ENCODE data around the gene LCNL1. TPM values are rescaled to one million over a fixed set of nuclear protein-coding genes. Genes with fewer than 3 reads are reported as not detected.

Gene LCNL1
- total and polyA plus RNA-seq, 2 of the 13 experiments (the other 11 are each of a cell fraction or from before 2014, with no cell fraction given) = not detected

- DNase-seq (ENCODE audit: low spot score) (no peak), ATAC-seq (no peak), FAIRE-seq (no peak)
- Histone ChIP-seq H3K9me3 (ENCODE audit: low read length) (no peaks in the 10 kb centered on the region), H3K4me2 (ENCODE audit: low read depth, low read length) (no peak overlapping the region), H3K4me3 (replicated peaks in 1 of 3; ENCODE audit: insufficient read depth in 1 of 3, low read depth in 2 of 3, low read length in 3 of 3) (no peak overlapping the region), H2AFZ (ENCODE audit: low read length) (no peak overlapping the region), H3K4me1 (ENCODE audit: insufficient read depth, low read length) (peaks cover 21% of the 10 kb centered on the region), H3K27me3 (ENCODE audit: control insufficient read depth in 1 of 2, insufficient read depth in 2 of 2, low read length in 2 of 2) (no peaks in the 10 kb centered on the region), H4K20me1 (ENCODE audit: insufficient read depth, low read length) (no peaks in the 10 kb centered on the region), H3K79me2 (ENCODE audit: insufficient read depth, low read length) (peaks cover 10% of the 10 kb centered on the region), H3K36me3 (replicated peaks in 1 of 2; ENCODE audit: control insufficient read depth in 1 of 2, insufficient read depth in 2 of 2, low read length in 2 of 2) (peaks cover 8 to 36% of the 10 kb centered on the region in 2 experiments), H3K27ac (ENCODE audit: extremely low read length, insufficient read depth, low read length) (no peak overlapping the region), H3K9ac (ENCODE audit: insufficient read depth, low read depth, low read length) (no peak overlapping the region)
- no peak for TF ChIP-seq PAWR (CRISPR knock-in tag; IDR thresholded peaks at IDR 0.05; ENCODE audit: borderline replicate concordance)
- TF ChIP-seq RBFOX2 (IDR thresholded peaks at IDR 0.05; ENCODE audit: low read depth, low read length) = peak; percentile 34; the same call in 1 of the 2 replicates
- TF ChIP-seq HOXA3 (CRISPR knock-in tag; IDR thresholded peaks at IDR 0.05) = no peak
- TF ChIP-seq AKAP8 (CRISPR knock-in tag; IDR thresholded peaks at IDR 0.05) = 0 out of 2 replicates have a peak, but pooled peaks have one; percentile 33
- peak; percentile 13; the same call in 1 of the 2 replicates for TF ChIP-seq POLR2AphosphoS5 (IDR thresholded peaks at IDR 0.05; ENCODE audit: low read depth, low read length)
- peak; percentile 49; the same call in 1 of the 2 replicates for TF ChIP-seq POLR2G (IDR thresholded peaks at IDR 0.05; ENCODE audit: low read depth, low read length)
- TF ChIP-seq AGO2 (optimal IDR thresholded peaks at IDR 0.05; ENCODE audit: low read depth, low read length) = peak; percentile 94
- intact Hi-C loops (cut with micrococcal nuclease; ENCODE audit: unreplicated experiment) = loop anchor here (5.0 kb wide), 1 partner anchor 52 kb away; the partner anchor contains the start of gene TRAF2
- in situ Hi-C loops (cut with HindIII; ENCODE audit: extremely low pct_ligation_motif_present, low pct_unique_long_range_greater_than_20kb) = no loop called here
- POLR2A ChIA-PET = interaction anchor here (1.1 kb wide), 1 partner anchor 8 kb away, joined by 3 read pairs; no protein-coding TSS in a partner anchor
- WGBS (ENCODE audit: low lambda C conversion rate) = 95% methylated on average over 23 of the region's 28 CpGs
- CTCF ChIA-PET (ENCODE audit: low intra/inter-chr PET ratio, low total read pairs) = no interaction called here
- no TSS peak for BruUV-seq (replicated peaks)
Measured at GRCh38 chr9:136939431-136939995, 43.3 kb upstream of the LCNL1 start.

- peaks cover 8 to 36% of the 10 kb centered on the region in 2 experiments for H3K36me3 ChIP-seq (replicated peaks in 1 of 2; ENCODE audit: control insufficient read depth in 1 of 2, insufficient read depth in 2 of 2, low read length in 2 of 2)
- FAIRE-seq (no peak), DNase-seq (ENCODE audit: low spot score) (no peak), ATAC-seq (no peak)
- intact Hi-C loops (cut with micrococcal nuclease; ENCODE audit: unreplicated experiment) = loop anchor here (5.0 kb wide), 1 partner anchor 53 kb away; the partner anchor contains the start of gene TRAF2
- CTCF ChIA-PET (ENCODE audit: low intra/inter-chr PET ratio, low total read pairs) = no interaction called here
- no peaks in the 10 kb centered on the region for H4K20me1 ChIP-seq (ENCODE audit: insufficient read depth, low read length)
- no TSS peak for BruUV-seq (replicated peaks)
- no peaks in the 10 kb centered on the region for H3K9me3 ChIP-seq (ENCODE audit: low read length)
- no peak overlapping the region for H3K27ac ChIP-seq (ENCODE audit: extremely low read length, insufficient read depth, low read length)
- no peaks in the 10 kb centered on the region for H3K27me3 ChIP-seq (ENCODE audit: control insufficient read depth in 1 of 2, insufficient read depth in 2 of 2, low read length in 2 of 2)
- peaks cover 21% of the 10 kb centered on the region for H3K4me1 ChIP-seq (ENCODE audit: insufficient read depth, low read length)
- in situ Hi-C loops (cut with HindIII; ENCODE audit: extremely low pct_ligation_motif_present, low pct_unique_long_range_greater_than_20kb) = no loop called here
- H3K4me3 ChIP-seq (replicated peaks in 1 of 3; ENCODE audit: insufficient read depth in 1 of 3, low read depth in 2 of 3, low read length in 3 of 3) = no peak overlapping the region
- no peak overlapping the region for H3K4me2 ChIP-seq (ENCODE audit: low read depth, low read length)
- H2AFZ ChIP-seq (ENCODE audit: low read length) = no peak overlapping the region
- 100% methylated on average over 5 of the region's 16 CpGs for WGBS (ENCODE audit: low lambda C conversion rate)
- POLR2A ChIA-PET = no interaction called here
- H3K79me2 ChIP-seq (ENCODE audit: insufficient read depth, low read length) = peaks cover 10% of the 10 kb centered on the region
- no peak overlapping the region for H3K9ac ChIP-seq (ENCODE audit: insufficient read depth, low read depth, low read length)
- TF ChIP-seq CBX1 (IDR thresholded peaks at IDR 0.05; ENCODE audit: low read depth) = no peak
- peak; percentile 38 for TF ChIP-seq ZNF687 (CRISPR knock-in tag; IDR thresholded peaks at IDR 0.05)
- no peak for TF ChIP-seq KDM5A (IDR thresholded peaks at IDR 0.05; ENCODE audit: borderline replicate concordance, low read length)
- TF ChIP-seq GMEB1 (CRISPR knock-in tag; IDR thresholded peaks at IDR 0.05; ENCODE audit: borderline replicate concordance) = no peak
Measured at GRCh38 chr9:136939996-136940525, 42.7 kb upstream of the LCNL1 start.
